Fibroblast of lung (primary cell): ENCODE measurements around the gene SORBS1. TPM values are rescaled to one million over a fixed set of nuclear protein-coding genes. Genes with fewer than 3 reads are reported as not detected.
A peak's percentile ranks its signal among the peaks of the same experiment; 100 is the strongest.

Experiments used
- DNase-seq, 2 donors: peaks; one replicate each; pipeline versions ENCODE4 v3.0.0 to v3.0.0-alpha.2; 2010; ENCODE audit warnings: low read depth in 2 of 2
- H2AFZ ChIP-seq: 2 replicates; pipeline ENCODE4 v1.5.1; 2012; ENCODE audit warnings: low read length, control low read depth, inconsistent platforms
- H3K27ac ChIP-seq: 2 replicates; pipeline ENCODE4 v1.5.1; 2011; ENCODE audit warnings: low read length, control low read depth; ENCODE audit not compliant: insufficient read depth
- H3K27me3 ChIP-seq: 2 replicates; pipeline ENCODE4 v1.5.1; 2011; ENCODE audit warnings: mild to moderate bottlenecking, low read length; ENCODE audit not compliant: control insufficient read depth, insufficient read depth
- H3K36me3 ChIP-seq: 2 replicates; pipeline ENCODE4 v1.5.1; 2011; ENCODE audit warnings: low read length; ENCODE audit not compliant: control insufficient read depth, insufficient read depth
- H3K4me1 ChIP-seq: 2 replicates; pipeline ENCODE4 v1.5.1; 2011; ENCODE audit warnings: low read length; ENCODE audit not compliant: control insufficient read depth, insufficient read depth; ENCODE audit errors: extremely low read depth
- H3K4me2 ChIP-seq: 2 replicates; pipeline ENCODE4 v1.5.1; 2011; ENCODE audit warnings: low read length, control low read depth; ENCODE audit not compliant: insufficient read depth; ENCODE audit errors: extremely low read depth
- H3K4me3 ChIP-seq, 4 experiments: fragments of 200-600 bp in 1 of 4; sonication (generic) in 1 of 4; replicated peaks in 1 of 4; 2 replicates each; pipeline ENCODE4 v1.5.1; 2011 to 2016; ENCODE audit warnings: low read length in 4 of 4, low read depth in 3 of 4, mild to moderate bottlenecking in 3 of 4, control low read depth in 2 of 4, inconsistent platforms in 1 of 4, mixed read lengths in 1 of 4; ENCODE audit not compliant: insufficient read depth in 1 of 4; ENCODE audit errors: control extremely low read depth in 1 of 4
- H3K79me2 ChIP-seq: 2 replicates; pipeline ENCODE4 v1.5.1; 2012; ENCODE audit warnings: mild to moderate bottlenecking, low read length, inconsistent platforms; ENCODE audit not compliant: control insufficient read depth, insufficient read depth
- H3K9ac ChIP-seq: 2 replicates; pipeline ENCODE4 v1.5.1; 2011; ENCODE audit warnings: mild to moderate bottlenecking, low read length, control low read depth; ENCODE audit not compliant: insufficient read depth
- H3K9me3 ChIP-seq: 2 replicates; pipeline ENCODE4 v1.5.1; 2012; ENCODE audit warnings: low read depth, low read length; ENCODE audit not compliant: control insufficient read depth, insufficient read depth
- H4K20me1 ChIP-seq: 2 replicates; pipeline ENCODE4 v1.5.1; 2011; ENCODE audit warnings: low read length; ENCODE audit not compliant: control insufficient read depth, insufficient read depth; ENCODE audit errors: extremely low read depth
- CTCF ChIP-seq, 2 donors: IDR thresholded peaks in 1 of 2; conservative IDR thresholded peaks in 1 of 2; 1 replicate in 1 of 2; 2 replicates in 1 of 2; pipeline ENCODE4 v1.5.1; 2011 to 2012; ENCODE audit warnings: low read length in 2 of 2, control low read depth in 1 of 2, inconsistent platforms in 1 of 2, low read depth in 1 of 2, mild to moderate bottlenecking in 1 of 2
- EZH2 ChIP-seq: IDR thresholded peaks from 2 replicates; pipeline ENCODE4 v1.5.1; 2012; ENCODE audit warnings: low read length, control low read depth, mild to moderate bottlenecking; ENCODE audit errors: missing control alignments
- polyA plus RNA-seq, 2 donors: library from polyadenylated mRNA; depleted of rRNA in 1 of 2; stranded (reverse) in 1 of 2; unstranded in 1 of 2; fragments of >200 nt; gene quantifications; 2 replicates each; pipeline ENCODE4 v1.2.1, GENCODE V29; 2011 to 2012; ENCODE audit warnings: missing spikeins in 1 of 2
- total RNA-seq: library from RNA; depleted of rRNA; stranded (reverse); fragments of >200 nt; gene quantifications from 2 replicates; pipeline ENCODE4 v1.2.1, GENCODE V29; 2014

Gene SORBS1
- total and polyA plus RNA-seq, 2 donors (not counting 1 experiment from before 2014, with no cell fraction given) = 0.33 to 0.50 TPM

DNA sequence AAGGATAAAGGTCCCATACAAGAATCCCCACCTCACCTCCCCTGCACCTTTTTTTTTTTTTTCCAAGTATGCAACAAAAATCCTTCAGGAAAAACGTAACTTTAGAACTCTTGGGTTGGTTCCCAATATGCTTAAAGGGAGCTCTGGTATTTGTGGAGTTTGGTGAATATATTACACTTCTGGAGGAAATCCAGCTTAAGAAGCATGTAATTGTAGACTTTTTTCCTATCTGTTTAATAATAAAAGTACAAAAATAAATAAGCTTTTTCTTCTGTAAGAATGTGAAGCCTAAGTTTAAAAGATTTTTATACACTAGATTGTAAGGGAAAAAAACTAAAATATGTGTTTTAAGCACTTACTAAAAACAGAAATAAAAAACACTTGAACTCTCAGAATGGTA lies 102.3 kb downstream of the SORBS1 start:
- H3K27me3 ChIP-seq = no peaks in the 10 kb centered on the region
- H3K4me2 ChIP-seq = no peak overlapping the region
- H3K27ac ChIP-seq = no peak overlapping the region
- H3K4me1 ChIP-seq = no peaks in the 10 kb centered on the region
- no peaks in the 10 kb centered on the region for H3K79me2 ChIP-seq
- no peak for TF ChIP-seq CTCF (conservative IDR thresholded peaks at IDR 0.05 in 1 of 2, IDR thresholded peaks at IDR 0.05 in 1 of 2; ENCODE audit: low read depth in 1 of 2, low read length in 2 of 2)
- no peak for TF ChIP-seq EZH2
- H3K36me3 ChIP-seq = no peaks in the 10 kb centered on the region
- H3K9me3 ChIP-seq = no peaks in the 10 kb centered on the region
- H2AFZ ChIP-seq = no peak overlapping the region
- no peaks in the 10 kb centered on the region for H4K20me1 ChIP-seq
- peak in 1 of 2 donors; percentile 35 for DNase-seq
- no peak overlapping the region for H3K9ac ChIP-seq
- H3K4me3 ChIP-seq = no peak overlapping the region

- no peaks in the 10 kb centered on the region for H3K9me3 ChIP-seq
- H3K79me2 ChIP-seq = no peaks in the 10 kb centered on the region
- H3K4me2 ChIP-seq = no peak overlapping the region
- H3K27me3 ChIP-seq = no peaks in the 10 kb centered on the region
- no peak overlapping the region for H3K27ac ChIP-seq
- no peaks in the 10 kb centered on the region for H3K4me1 ChIP-seq
- no peak overlapping the region for H2AFZ ChIP-seq
- H3K9ac ChIP-seq = no peak overlapping the region
- H3K36me3 ChIP-seq = no peaks in the 10 kb centered on the region
- H4K20me1 ChIP-seq = no peaks in the 10 kb centered on the region
- DNase-seq = no peak
- TF ChIP-seq CTCF (conservative IDR thresholded peaks at IDR 0.05 in 1 of 2, IDR thresholded peaks at IDR 0.05 in 1 of 2; ENCODE audit: low read depth in 1 of 2, low read length in 2 of 2) = no peak
- no peak for TF ChIP-seq EZH2
- no peak overlapping the region for H3K4me3 ChIP-seq
Measured at GRCh38 chr10:95458014-95458413, 103.2 kb downstream of the SORBS1 start.

- peak in 1 of 2 donors; percentile 42 for DNase-seq
- Histone ChIP-seq H3K4me2 (no peak overlapping the region), H3K4me1 (no peaks in the 10 kb centered on the region), H3K9ac (no peak overlapping the region), H2AFZ (no peak overlapping the region), H4K20me1 (no peaks in the 10 kb centered on the region), H3K9me3 (no peaks in the 10 kb centered on the region), H3K79me2 (no peaks in the 10 kb centered on the region), H3K36me3 (no peaks in the 10 kb centered on the region), H3K27ac (no peak overlapping the region), H3K27me3 (no peaks in the 10 kb centered on the region), H3K4me3 (no peak overlapping the region)
- TF ChIP-seq CTCF (conservative IDR thresholded peaks at IDR 0.05 in 1 of 2, IDR thresholded peaks at IDR 0.05 in 1 of 2; ENCODE audit: low read depth in 1 of 2, low read length in 2 of 2) (no peak), EZH2 (no peak)
Measured at GRCh38 chr10:95457319-95457886, 103.8 kb downstream of the SORBS1 start.
